HEK293T (cell line): ENCODE data around the gene NBEA.

Experiments
- BHLHE40 ChIP-seq: fragments of 450-650 bp; IDR thresholded peaks from 2 replicates; pipeline ENCODE4 v1.6.1; 2016; ENCODE audit warnings: mild to moderate bottlenecking, moderate library complexity, borderline replicate concordance
- CTBP1 ChIP-seq: fragments of 450-650 bp; IDR thresholded peaks from 2 replicates; pipeline ENCODE4 v1.6.1; 2016; ENCODE audit warnings: borderline replicate concordance
- FOXA1 ChIP-seq: fragments of 450-650 bp; IDR thresholded peaks from 2 replicates; pipeline ENCODE4 v1.6.1; 2016; ENCODE audit warnings: mild to moderate bottlenecking
- FOXM1 ChIP-seq: fragments of 450-650 bp; IDR thresholded peaks from 2 replicates; pipeline ENCODE4 v1.6.1; 2017; ENCODE audit warnings: mild to moderate bottlenecking, borderline replicate concordance
- HDGF ChIP-seq: fragments of 450-650 bp; IDR thresholded peaks from 2 replicates; pipeline ENCODE4 v1.6.1; 2017; ENCODE audit warnings: antibody characterized with exemption, borderline replicate concordance
- NFRKB ChIP-seq: fragments of 450-650 bp; IDR thresholded peaks from 2 replicates; pipeline ENCODE4 v1.6.1; 2016; ENCODE audit warnings: mild to moderate bottlenecking, moderate library complexity
- SUZ12 ChIP-seq: fragments of 450-650 bp; IDR thresholded peaks from 2 replicates; pipeline ENCODE4 v1.6.1; 2016; ENCODE audit warnings: mild to moderate bottlenecking
- TARDBP ChIP-seq: fragments of 450-650 bp; IDR thresholded peaks from 2 replicates; pipeline ENCODE4 v1.6.1; 2016

GRCh38 chr13:35695448-35695770 lies 753.3 kb downstream of the NBEA start:
- TF ChIP-seq HDGF (no peak), FOXA1 (no peak), TARDBP (no peak), FOXM1 (no peak), BHLHE40 (no peak), CTBP1 (no peak), NFRKB (no peak), SUZ12 (no peak)
